ENCODE results near the gene ZNF358. TPM values are rescaled to one million over a fixed set of nuclear protein-coding genes. Genes with fewer than 3 reads are reported as not detected.

The ZNF358 gene
- total and polyA plus RNA-seq, 2 of the 13 experiments (the other 11 are each of a cell fraction or from before 2014, with no cell fraction given): 9.1 to 37.0 TPM

- TF ChIP-seq, protein P1, sequence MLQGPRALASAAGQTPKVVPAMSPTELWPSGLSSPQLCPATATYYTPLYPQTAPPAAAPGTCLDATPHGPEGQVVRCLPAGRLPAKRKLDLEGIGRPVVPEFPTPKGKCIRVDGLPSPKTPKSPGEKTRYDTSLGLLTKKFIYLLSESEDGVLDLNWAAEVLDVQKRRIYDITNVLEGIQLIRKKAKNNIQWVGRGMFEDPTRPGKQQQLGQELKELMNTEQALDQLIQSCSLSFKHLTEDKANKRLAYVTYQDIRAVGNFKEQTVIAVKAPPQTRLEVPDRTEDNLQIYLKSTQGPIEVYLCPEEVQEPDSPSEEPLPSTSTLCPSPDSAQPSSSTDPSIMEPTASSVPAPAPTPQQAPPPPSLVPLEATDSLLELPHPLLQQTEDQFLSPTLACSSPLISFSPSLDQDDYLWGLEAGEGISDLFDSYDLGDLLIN (CRISPR knock-in tag; IDR thresholded peaks at IDR 0.05; ENCODE audit: borderline replicate concordance): no peak
- TF ChIP-seq GZF1 (CRISPR knock-in tag; IDR thresholded peaks at IDR 0.05): no peak; the same call in none of the 2 replicates
- TF ChIP-seq, protein P2, sequence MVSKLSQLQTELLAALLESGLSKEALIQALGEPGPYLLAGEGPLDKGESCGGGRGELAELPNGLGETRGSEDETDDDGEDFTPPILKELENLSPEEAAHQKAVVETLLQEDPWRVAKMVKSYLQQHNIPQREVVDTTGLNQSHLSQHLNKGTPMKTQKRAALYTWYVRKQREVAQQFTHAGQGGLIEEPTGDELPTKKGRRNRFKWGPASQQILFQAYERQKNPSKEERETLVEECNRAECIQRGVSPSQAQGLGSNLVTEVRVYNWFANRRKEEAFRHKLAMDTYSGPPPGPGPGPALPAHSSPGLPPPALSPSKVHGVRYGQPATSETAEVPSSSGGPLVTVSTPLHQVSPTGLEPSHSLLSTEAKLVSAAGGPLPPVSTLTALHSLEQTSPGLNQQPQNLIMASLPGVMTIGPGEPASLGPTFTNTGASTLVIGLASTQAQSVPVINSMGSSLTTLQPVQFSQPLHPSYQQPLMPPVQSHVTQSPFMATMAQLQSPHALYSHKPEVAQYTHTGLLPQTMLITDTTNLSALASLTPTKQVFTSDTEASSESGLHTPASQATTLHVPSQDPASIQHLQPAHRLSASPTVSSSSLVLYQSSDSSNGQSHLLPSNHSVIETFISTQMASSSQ (IDR thresholded peaks at IDR 0.05; ENCODE audit: low read depth): no peak
- TF ChIP-seq, protein P2 (CRISPR knock-in tag; IDR thresholded peaks at IDR 0.05; ENCODE audit: borderline replicate concordance): peak; percentile 61; the same call in 1 of the 2 replicates
- no peak for TF ChIP-seq U2AF1 (optimal IDR thresholded peaks at IDR 0.05; ENCODE audit: low read depth, low read length)
- TF ChIP-seq KDM4B (CRISPR knock-in tag; IDR thresholded peaks at IDR 0.05): peak; percentile 36; the same call in 1 of the 2 replicates
- TF ChIP-seq KLF12 (CRISPR knock-in tag; IDR thresholded peaks at IDR 0.05; ENCODE audit: borderline replicate concordance): peak; percentile 74; the same call in 1 of the 2 replicates
- TF ChIP-seq REL (CRISPR knock-in tag; conservative IDR thresholded peaks at IDR 0.05): no peak
- TF ChIP-seq REPIN1 (CRISPR knock-in tag; IDR thresholded peaks at IDR 0.05; ENCODE audit: borderline replicate concordance, low read depth): no peak; the same call in 1 of the 2 replicates
- no peak for TF ChIP-seq ARID2 (CRISPR knock-in tag; IDR thresholded peaks at IDR 0.05; ENCODE audit: borderline replicate concordance)
- TF ChIP-seq BCL6 (CRISPR knock-in tag; IDR thresholded peaks at IDR 0.05): peak; percentile 32; the same call in 1 of the 2 replicates
- TF ChIP-seq PITX1 (CRISPR knock-in tag; IDR thresholded peaks at IDR 0.05): no peak; the same call in 1 of the 2 replicates
- no peak for TF ChIP-seq NR2F1 (CRISPR knock-in tag; IDR thresholded peaks at IDR 0.05)
- no peak for TF ChIP-seq RFXAP (CRISPR knock-in tag; IDR thresholded peaks at IDR 0.05; ENCODE audit: borderline replicate concordance)
- TF ChIP-seq ZNF225 (CRISPR knock-in tag; IDR thresholded peaks at IDR 0.05): no peak
- peak; percentile 74; the same call in 1 of the 2 replicates for TF ChIP-seq ZNF772 (CRISPR knock-in tag; IDR thresholded peaks at IDR 0.05)
- peak; percentile 62 for TF ChIP-seq CBX1 (IDR thresholded peaks at IDR 0.05; ENCODE audit: low read depth)
- TF ChIP-seq PCBP2 (optimal IDR thresholded peaks at IDR 0.05; ENCODE audit: low read depth, low read length, poor library complexity, severe bottlenecking): no peak
- TF ChIP-seq ZBTB42 (CRISPR knock-in tag; IDR thresholded peaks at IDR 0.05): no peak
- TF ChIP-seq ZNF660 (CRISPR knock-in tag; IDR thresholded peaks at IDR 0.05; ENCODE audit: borderline replicate concordance, low read depth): no peak
- TF ChIP-seq GATA4 (IDR thresholded peaks at IDR 0.05; ENCODE audit: borderline replicate concordance, low read depth): no peak
- no peak for TF ChIP-seq ZMAT5 (CRISPR knock-in tag; IDR thresholded peaks at IDR 0.05; ENCODE audit: borderline replicate concordance, low read depth)
Measured at GRCh38 chr19:7535047-7535997, 19.4 kb downstream of the ZNF358 start, which contains the start of gene PNPLA6 (continued).

All from HepG2 (cell line).